Measurements from ENCODE around the gene CACNA1B.

DNA sequence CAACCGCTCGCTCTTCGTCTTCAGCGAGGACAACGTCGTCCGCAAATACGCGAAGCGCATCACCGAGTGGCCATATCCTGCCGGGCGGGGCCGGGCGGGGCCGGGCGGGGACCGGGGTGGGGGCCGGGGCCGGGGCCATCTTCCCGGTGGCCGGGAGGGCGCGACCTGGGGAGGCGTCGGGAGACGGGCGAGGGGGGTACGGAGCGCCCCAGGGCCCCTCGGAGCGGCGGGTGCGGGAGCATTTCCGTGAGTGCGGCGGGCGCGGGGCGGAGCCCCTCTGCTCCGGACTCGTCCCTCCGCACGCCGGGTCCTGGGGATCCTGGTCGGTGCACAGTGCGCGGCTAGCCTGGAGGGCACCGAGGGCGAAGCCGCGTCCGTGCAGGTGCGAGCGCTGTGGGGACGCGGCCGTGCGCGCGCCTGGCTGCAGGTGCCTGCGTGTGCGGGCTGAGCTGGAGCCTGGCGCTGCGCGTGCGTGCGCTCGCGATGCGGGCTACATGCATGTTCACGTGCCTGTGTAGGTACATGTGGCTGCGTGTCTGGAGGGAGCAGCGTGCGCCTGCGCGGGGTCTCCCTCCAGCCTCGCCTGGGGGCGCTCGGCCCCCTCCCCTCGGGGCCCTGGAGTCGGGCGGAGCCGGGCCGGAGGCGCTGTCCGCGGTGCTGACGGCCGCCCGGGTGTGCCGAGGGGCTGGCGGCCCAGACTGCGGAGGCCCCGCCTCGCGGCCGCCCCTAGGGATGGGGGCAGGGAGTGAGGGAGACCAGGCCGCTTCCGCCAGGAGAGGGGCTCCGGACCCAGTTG is 762 bp downstream of the CACNA1B start:
- TF ChIP-seq POLR2A (IDR thresholded peaks at IDR 0.05) = no peak
- no peak for TF ChIP-seq CTCF (IDR thresholded peaks at IDR 0.05)
